GM12864 (cell line): ENCODE data around the gene PRSS36.

Experiments used
- DNase-seq: peaks from one replicate; pipeline ENCODE4 v3.0.0-alpha.2; 2011; ENCODE audit warnings: low read depth
- H3K4me3 ChIP-seq: 2 replicates; pipeline ENCODE4 v1.5.1; 2011; ENCODE audit warnings: mild to moderate bottlenecking, low read depth, low read length, control low read depth
- TF ChIP-seq, protein P1 (sequence below): IDR thresholded peaks from 2 replicates; pipeline ENCODE4 v1.5.1; 2011; ENCODE audit warnings: low read depth, mild to moderate bottlenecking, moderate library complexity, low read length, control low read depth, inconsistent platforms; ENCODE audit errors: missing control alignments

PRSS36 gene

DNA sequence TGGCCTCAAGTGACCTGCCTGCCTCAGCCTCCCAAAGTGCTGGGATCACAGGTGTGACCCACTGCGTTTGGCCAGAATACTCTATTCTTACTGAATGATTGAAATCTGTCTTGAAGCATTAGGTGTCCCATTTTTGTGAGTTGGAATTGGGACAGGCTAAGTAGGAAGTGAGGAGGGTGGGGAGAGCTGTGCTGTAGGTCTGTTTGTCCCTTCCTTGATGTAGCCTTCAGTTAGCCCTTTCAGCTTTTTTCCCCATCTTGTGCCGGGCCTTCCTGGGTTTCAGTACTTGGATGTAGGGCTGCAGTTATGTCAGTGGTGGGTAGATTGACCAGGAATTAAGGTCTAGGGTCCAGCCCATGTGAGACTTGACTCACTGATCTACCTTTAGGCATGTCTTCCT lies 44.0 kb upstream of the PRSS36 start:
- H3K4me3 ChIP-seq = no peak overlapping the region
- no peak for DNase-seq
- TF ChIP-seq, protein P1, sequence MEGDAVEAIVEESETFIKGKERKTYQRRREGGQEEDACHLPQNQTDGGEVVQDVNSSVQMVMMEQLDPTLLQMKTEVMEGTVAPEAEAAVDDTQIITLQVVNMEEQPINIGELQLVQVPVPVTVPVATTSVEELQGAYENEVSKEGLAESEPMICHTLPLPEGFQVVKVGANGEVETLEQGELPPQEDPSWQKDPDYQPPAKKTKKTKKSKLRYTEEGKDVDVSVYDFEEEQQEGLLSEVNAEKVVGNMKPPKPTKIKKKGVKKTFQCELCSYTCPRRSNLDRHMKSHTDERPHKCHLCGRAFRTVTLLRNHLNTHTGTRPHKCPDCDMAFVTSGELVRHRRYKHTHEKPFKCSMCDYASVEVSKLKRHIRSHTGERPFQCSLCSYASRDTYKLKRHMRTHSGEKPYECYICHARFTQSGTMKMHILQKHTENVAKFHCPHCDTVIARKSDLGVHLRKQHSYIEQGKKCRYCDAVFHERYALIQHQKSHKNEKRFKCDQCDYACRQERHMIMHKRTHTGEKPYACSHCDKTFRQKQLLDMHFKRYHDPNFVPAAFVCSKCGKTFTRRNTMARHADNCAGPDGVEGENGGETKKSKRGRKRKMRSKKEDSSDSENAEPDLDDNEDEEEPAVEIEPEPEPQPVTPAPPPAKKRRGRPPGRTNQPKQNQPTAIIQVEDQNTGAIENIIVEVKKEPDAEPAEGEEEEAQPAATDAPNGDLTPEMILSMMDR = no peak

DNA sequence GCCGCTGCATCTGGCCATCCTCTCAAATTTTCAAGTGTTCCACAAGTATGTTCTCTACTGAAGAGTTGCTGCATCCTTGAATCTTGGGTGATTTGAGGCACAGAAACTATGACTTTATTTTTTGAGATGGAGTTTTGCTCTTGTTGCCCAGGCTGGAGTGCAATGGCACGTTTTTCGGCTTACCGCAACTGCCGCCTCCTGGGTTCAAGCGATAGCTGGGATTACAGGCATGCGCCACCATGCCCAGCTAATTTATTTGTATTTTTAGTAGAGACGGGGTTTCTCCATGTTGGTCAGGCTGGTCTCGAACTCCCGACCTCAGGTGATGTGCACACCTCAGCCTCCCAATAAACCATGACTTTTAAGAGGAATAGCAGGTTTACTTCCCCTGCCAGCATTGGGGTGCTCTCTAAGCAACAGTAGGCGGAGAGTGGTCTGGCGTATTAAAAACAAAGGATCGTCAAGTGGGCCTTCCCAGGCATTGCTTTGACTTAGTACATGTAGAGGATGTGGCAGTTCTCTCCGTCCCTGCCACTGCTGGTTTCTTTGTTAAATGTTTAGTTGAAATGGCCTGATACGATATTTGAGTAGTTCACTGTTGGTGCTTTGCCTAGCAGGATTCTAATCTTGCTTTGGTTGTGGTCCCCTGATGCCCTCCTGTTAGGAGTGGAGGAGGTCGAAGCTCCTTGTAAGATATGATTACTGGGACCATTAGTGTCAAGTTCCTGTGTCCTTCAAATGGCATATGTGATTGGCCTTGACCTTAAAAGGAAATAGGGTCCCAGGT lies 43.2 kb upstream of the PRSS36 start:
- H3K4me3 ChIP-seq = no peak overlapping the region
- DNase-seq = no peak
- TF ChIP-seq, protein P1 = no peak

DNA sequence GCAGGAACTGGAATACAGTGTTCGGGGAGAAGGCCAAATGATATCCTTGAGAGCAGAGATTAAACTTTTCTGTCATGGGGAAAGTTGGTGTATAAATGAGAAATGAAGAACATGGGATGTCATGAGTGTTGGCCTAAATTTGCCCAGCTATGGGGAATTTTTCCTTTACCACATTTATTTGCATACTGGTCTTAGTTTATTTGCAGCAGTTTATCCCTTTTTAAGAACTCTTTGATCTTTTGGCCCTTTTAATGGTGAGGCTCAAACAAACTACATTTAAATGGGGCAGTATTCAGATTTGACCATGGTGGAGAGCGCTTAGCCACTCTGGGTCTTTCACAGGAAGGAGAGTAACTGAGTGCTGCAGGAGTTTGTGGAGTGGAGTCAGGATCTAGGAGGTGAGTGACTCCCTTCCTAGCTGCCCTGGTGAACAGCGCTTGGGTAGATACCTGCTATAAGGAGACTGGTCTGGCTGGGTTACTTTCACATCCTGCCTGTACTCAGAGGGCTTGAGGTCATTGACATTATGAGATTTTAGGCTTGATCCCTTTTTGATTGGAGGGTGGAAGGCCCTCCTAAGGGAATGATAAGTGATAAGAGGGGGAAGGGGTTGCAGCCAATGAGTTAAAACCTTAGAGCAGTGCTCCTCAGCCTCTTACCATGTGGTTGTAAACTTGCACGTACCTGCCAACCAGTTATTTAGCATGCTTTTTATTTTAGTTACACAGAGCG lies 42.0 kb upstream of the PRSS36 start:
- DNase-seq = no peak
- no peak overlapping the region for H3K4me3 ChIP-seq
- TF ChIP-seq, protein P1 = no peak

DNA sequence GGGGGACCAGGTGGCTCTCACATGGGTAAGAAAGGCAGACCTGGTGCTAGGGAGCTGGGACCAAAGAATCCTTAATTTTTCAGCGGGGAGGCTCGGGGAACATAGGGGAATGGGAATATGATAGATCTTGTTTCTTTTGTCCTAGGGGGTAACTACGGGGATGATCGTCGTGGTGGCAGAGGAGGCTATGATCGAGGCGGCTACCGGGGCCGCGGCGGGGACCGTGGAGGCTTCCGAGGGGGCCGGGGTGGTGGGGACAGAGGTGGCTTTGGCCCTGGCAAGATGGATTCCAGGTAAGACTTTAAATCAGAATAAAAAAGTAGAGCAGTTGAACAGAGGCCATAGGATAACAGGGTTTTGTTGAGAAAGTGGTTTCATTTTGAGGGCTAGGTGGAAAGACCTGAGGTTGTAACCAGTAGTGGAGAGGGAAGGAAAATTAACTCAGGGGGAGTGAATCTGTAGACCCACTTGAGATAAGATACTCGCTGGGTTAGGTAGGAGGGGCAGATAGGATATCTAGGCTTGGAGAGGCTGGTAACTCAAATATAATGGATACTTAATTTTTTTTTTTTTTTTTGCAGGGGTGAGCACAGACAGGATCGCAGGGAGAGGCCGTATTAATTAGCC lies 41.1 kb upstream of the PRSS36 start:
- TF ChIP-seq, protein P1 = no peak
- no peak for DNase-seq
- no peak overlapping the region for H3K4me3 ChIP-seq

DNA sequence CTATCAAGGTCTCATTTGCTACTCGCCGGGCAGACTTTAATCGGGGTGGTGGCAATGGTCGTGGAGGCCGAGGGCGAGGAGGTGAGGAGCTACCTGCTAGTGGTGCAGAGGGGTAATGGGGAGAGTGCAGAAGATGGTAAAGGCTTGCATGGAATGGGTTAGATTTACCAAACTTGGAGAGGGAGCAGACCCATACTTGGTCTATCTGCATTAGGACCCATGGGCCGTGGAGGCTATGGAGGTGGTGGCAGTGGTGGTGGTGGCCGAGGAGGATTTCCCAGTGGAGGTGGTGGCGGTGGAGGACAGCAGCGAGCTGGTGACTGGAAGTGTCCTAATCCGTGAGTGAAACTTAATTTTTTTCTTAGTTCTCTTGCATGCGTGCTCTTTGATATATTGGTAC lies 40.2 kb upstream of the PRSS36 start:
- no peak overlapping the region for H3K4me3 ChIP-seq
- no peak for DNase-seq
- TF ChIP-seq, protein P1 = no peak

DNA sequence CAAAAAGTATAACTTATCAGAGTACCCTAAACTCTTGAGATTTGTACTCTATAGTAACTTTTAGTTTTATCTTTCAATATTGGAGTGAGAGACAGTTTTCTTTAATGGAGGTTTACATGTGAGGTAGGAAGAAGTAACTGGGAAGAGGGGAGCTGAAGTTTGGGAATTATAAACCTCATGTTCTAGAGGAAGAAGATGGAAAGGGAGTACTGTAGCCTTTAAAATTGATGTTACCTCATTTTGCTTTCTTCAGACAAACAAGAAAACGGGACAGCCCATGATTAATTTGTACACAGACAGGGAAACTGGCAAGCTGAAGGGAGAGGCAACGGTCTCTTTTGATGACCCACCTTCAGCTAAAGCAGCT lies 39.5 kb upstream of the PRSS36 start:
- TF ChIP-seq, protein P1 = no peak
- DNase-seq = no peak
- no peak overlapping the region for H3K4me3 ChIP-seq
